ENCODE data around the gene GADD45B.
"Not testable (repeated sequence)": the region's sequence is repeated elsewhere in the genome, so short reads cannot be mapped to it uniquely, and the experiment has no call there.

Gene GADD45B

DNA sequence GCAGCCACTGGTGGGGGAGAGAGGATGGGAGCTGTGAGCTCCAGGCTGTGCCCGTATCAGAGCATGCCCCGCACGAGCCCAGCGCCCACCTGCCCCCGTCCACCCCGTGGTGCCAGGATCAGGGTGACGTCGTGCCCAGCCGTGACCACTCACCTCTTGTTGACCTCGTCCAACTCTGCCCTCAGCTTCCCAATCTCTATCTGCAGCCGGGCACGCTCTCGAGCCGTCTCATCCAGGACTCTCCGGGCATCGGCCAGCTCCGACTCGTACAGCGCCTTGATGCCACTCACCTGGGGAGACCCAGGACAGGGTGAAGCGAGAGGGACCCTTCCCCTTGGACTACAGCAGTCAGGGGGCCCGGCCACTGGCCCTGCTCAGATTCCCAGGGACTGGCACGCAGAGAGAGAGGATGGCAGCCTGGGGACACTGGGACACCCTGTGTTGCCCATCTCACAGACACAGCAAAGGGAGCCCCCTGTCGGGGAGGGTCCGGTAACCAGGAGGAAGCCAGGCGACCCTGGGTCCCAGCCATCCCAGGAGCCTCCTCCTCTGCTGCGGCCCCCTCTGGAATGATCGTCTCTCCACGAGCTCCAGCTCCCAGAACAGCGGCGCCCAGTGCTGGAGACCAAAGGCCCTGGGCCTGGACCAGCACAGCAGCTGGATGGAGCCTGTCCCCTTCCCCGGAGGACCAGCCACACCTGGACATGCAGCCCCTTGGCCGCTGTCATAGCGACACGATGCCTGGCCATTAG, 31.5 kb upstream of the GADD45B start:
- DNase-seq = no peak

DNA sequence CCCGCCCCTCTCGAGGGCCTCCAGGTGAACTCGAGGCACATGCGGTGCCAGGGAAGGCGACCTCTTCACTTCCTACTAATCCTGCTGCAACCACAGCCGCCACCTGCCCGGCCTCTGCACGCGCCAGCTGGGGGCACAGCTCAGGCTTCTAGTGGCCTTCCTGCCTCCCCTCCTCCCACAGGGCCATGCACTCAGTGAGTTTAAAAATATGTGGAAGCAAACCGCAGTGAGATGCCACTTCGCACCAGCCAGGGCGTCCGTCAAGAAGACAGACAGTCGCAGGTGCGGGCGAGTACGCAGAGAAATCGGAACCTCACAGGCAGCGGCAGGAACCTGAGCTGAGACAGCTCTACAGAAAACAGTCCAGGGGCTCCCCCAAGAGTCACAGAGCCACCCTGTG, 29.5 kb upstream of the GADD45B start:
- no peak for DNase-seq

DNA sequence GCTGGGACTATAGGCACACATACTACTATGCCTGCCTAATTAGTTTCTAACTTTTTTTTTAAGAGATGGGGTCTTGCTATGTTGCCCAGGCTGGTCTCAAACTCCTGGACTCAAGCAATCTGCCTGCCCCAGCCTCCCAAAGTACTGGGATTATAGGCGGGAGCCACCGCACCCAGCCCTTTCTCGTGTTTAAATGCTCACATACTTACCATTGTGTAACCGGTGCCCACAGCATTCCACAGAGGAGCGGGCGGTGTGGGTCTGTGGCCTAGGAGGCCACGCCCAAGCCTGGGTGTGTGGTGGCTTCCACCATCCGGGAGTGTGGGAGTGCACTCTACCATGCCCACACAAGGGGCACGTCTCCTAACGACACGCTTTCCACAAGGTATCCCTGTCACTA, 26.9 kb upstream of the GADD45B start:
- no peak for DNase-seq

DNA sequence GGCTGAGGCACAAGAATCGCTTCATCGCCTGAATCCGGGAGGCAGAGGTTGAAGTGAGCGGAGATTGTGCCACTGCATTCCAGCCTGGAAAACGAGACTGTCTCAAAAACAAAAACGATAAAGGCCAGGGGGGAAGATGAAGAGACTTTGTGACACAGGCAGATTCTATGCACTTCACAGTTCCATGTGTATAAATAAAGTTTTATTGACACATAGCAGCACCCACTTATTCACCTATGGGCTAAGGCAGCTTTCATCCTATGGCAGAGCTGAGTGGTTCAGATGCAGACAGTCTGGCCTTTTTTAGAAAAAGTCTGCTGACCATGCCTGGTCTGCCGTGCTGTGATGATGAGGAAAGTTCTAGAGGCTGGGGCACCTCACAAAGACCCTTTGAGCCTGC, 24.8 kb upstream of the GADD45B start:
- no peak for DNase-seq

DNA sequence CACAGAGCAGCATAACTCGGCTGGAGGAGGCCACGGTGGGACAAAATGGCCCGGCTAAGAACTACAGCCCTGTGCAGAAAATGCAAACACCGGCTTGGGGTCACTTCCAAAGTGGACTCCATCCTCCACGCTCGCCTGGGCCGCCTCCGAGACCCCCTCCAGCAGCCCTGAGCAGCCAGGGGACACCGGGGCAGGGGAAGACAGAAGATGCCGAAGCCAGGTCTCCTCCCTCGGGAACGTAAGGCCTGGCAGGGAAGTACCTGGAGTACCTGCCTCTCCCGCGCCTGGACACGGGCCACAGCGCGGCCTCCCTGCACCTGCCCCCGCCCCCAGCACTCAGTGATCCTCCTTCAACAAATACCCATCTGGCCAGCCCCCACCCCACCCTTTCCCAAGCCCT, 24.2 kb upstream of the GADD45B start:
- no peak for DNase-seq

DNA sequence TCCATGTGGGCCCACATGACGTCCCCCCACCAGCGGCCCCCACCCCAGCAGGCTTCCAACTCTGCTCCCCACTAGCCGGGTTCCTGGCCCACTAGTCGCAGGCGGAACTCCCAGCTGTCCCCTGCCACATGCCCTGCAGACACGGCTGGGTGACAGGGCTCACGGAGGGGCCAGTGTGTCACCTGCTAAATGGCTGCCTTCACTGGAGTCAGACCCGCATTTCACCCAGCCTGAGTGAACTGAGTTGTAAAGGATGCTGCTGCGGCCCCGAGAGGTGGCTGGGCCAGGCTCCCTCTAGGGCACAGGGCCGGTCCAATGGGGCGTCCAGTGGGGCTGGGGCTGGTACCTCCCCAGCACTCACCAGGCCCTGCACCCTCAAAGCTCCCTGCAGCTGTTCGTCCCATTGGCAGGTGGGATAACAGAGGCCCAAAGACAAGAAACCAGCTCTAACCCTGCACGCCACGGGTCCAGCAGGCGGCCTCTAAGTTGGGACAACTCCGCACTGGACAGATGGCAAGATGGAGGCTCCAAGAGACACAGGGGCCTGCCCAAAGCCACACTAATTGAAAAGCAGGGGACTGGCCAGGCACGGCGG, 22.4 kb upstream of the GADD45B start:
- no peak for DNase-seq

DNA sequence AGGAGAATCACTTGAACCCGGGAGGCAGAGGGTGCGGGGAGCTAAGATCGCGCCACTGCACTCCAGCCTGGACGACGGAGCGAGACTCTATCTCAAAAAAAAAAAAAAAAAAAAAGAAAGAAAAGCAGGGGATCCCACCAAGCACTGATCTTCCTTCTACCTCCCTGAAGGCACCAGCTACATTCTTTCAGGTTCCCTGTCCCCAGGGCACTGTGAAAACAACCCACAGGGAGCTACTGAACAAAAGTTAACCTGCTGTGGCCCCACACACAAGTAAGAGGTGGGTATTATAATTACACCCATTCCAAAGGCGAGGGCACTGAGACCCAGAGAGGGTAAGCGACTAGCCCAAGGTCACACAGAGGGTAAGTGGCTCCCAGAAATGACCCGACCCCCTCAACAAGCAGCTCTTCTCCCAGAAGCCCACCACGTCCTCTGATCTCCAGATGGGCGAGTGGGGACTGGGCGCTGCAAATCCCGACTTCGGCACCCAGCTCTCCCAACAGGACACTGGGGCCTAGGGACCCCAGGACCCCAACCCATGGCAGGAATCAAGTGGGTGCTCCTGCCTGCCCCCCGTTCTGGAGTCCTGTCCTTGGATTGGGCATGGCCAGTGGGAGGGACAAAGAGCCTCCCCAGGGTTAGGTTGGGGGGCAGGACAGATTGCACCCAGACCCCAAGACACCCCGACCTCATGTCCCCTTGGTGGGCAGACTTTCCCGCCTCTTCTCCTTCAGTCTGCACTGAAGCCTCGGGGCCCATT, 21.5 kb upstream of the GADD45B start:
- DNase-seq = no peak

DNA sequence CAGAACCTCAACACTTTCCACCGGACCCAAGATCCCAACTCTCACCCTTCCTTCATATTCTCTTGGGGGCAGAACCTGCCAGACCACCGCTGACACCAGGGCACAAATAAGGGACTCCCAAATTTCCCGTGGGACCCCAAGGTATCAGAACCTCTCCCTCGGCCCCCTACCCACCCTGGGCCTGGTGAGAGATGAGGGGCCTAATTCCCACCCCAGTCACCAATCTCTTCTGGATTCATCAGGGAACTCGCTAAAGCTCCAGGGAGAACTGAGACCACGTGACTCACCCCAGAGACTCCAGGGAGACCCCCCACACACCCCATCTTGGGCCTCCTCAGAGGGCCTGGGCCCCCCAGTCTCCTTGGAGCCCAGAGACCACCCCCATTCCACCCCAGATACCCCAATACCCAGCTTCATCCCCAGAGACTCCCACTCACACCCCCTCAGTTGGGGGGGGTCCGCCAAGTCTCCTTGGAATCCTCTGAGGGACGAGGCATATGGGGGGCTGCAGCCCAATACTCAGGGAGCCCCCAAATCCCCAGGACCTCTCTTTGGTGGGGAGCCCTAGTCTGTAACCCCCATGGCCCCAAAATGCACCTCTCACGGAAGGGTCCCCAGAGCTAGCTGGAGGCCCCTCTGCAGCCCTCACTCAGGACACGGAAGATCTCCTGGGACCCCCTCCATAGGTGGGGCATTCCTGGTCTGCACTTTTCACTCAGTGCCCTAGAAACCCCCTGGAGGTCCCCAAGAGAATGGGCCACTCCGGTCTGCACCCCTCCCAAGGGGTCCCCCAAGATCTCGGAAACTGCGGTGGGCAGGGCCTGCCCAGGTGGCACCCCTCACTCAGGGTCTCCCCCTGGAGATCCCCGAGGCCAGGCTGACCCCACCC, 20.7 kb upstream of the GADD45B start:
- DNase-seq = no peak

DNA sequence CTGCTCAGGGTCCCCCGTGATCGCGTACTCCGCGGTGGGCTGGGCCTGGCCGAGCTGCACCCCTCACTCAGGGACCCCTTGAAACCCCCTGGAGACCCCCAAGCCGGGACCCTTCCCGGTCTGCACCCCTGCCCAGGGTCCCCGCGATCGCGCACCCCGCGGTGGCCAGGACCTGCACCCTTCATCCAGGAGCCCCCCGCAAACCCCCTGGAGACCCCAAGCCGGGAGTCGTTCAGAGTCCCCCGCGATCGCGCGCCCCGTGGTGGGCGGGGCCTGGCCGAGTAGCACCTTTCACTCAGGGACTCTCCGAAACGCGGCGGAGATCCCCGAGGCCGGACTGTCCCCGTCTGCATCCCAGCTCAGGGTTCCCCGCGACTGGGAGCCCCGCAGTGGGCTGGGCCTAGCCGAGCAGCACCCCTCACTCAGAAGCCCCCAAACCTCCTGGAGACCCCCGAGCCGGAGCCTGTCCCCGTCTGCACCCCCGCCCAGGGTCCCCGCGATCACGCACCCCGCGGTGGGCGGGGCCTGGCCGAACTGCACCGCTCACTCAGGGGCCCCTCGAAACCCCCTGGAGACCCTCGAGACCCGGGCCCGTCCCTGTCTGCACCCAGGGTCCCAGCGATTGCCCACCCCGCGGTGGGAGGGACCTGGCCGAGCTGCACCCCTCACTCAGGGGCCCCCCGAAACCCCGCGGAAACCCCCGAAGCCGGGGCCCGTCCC, 19.9 kb upstream of the GADD45B start:
- DNase-seq = no peak

DNA sequence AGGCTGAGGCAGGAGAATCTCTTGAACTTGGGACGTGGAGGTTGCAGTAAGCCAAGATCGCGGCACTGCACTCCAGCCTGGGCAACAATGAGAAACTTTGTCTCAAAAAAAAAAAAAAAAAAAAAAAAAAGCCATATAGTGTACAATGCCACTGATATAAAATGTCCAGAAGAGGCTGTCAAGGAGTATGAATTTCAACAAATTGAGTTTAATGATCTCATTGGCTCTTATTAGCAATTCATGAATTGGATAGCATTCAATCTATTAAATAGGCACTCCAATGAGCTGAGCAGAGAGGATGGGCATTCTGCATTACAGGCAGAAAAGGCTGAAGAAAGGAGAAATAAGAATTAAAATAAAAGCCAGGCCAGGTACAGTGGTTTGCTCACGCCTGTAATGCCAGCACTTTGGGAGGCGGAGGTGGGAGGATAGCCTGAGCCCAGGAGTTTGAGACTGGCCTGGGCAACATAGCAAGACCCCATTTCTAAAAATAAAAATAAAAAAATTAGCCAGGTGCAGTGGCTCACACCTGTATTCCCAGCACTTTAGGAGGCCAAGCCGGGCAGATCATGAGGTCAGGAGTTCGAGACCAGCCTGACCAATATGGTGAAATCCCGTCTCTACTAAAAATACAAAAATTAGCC, 18.4 kb upstream of the GADD45B start:
- DNase-seq = no peak

DNA sequence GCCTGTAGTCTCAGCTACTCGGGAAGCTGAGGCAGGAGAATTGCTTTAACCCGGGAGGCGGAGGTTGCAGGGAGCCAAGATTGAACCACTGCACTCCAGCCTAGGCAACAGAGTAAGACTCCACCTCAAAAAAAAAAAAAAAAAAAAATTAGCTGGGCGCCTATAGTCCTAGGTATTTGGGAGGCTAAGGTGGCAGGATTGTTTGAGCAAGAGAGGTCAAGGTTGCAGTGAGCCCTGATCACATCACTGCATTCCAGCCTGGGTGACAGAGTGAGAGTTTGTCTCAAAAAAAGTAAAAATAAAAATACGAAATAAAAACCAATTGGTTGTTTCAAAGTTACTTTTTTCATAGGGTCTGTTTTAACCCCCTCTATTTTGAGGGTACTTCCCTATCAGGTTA, 17.9 kb upstream of the GADD45B start:
- no peak for DNase-seq

DNA sequence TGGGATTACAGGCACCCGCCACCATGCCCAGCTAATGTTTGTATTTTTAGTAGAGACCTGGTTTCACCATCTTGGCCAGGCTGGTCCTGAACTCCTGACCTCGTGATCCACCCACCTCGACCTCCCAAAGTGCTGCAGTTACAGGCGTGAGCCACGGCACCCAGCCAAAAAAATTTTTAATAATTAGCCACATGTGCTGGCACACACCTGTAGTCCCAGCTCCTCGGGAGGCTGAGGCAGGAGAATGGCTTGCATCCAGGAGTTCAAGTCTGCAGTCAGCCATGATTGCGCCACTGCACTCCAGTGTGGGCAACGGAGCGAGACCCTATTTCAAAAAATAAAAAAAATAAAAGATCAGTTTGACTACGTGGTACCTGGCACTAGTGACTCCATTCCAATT, 17.2 kb upstream of the GADD45B start:
- DNase-seq = not testable (repeated sequence)

DNA sequence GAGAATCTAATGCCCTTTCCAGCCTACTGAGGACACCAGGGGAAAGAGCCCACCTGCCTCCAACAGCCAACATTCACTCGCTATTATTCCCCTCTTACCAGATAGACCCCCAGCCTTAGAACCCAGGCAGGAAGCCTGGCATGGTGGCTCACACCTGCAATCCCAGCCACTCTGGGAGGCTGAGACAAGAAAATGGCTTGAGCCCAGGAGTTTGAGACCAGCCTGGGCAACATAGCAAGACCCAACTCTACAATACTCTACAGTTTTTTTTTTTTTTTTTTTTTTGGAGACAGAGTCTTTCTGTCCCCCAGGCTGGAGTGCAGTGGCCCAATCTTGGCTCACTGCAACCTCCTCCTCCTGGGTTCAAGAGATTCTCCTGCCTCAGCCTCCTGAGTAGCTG, 15.7 kb upstream of the GADD45B start:
- DNase-seq = no peak

DNA sequence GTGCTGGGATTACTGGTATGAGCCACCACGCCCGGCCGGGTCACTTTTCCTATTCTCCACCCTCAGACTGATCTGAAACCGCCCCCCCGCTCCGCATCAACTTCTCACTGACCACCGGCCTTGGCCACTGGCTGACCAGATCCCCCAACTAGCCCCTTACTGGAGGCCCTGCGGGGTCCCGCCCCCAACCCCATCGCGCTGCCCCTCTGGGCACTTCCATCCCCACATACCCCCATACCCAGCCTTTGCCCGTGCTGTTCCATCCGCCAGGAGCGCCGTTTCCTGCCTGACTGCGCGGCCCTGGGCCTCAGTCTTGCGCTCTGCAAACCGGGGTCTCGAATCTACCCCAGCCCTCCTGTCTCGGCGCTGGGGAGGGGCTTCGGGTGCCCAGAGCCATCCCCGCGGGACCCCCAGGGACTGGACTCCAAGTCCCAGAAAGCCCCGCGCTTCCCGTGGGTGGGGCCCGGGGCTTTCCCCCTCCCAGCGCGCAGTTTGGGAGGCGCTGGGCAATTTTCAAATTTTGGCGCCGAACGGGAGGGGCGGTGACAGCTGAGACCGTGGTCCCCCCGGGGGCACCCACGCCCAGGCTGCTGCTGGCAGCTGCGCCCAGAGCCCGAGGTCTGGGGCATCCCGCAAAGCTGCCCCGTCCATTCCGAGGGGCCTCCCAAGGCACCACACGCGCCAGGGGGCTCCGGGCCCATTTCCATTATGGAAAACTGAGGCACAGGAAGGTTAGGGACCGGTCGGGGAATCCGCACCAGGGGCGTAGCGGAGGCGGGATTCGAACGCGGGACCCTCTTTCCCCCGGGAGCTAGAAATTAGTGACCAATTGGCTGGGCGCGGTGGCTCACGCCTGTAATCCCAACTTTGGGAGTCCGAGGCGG, 13.9 kb upstream of the GADD45B start:
- no peak for DNase-seq

DNA sequence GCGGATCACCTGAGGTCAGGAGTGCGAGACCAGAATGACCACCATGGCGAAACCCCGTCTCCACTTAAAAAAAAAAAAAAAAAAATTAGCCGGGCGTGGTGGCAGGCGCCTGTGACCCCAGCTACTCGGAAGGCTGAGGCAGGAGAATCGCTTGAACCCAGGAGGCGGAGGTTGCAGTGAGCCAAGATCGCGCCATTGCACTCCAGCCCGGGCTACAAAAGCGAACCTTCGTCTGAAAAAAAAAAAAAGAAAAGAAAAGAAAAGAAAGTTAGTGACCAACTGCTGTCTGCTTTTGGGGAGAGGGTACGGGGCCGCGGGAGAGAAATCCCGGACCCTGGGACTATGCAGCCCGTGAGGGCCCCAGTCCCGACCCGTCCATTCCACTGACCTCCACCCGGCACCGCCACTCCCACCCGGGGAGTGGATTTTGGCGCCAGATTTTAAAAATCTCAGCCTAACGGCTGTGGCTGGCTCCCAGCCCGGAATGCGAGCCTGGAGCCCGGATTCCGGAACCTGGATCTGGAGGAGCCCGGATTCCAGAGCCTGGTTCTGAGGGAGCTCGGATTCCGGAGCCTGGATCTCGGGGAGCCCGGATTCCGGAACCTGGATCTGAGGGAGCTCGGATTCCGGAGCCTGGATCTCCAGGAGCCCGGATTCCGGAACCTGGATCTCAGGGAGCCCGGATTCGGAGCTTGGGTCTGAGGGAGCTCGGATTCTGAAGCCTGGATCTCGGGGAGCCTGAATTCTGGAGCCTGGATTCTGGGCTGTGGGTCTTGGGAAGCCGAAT, 13.1 kb upstream of the GADD45B start:
- no peak for DNase-seq

DNA sequence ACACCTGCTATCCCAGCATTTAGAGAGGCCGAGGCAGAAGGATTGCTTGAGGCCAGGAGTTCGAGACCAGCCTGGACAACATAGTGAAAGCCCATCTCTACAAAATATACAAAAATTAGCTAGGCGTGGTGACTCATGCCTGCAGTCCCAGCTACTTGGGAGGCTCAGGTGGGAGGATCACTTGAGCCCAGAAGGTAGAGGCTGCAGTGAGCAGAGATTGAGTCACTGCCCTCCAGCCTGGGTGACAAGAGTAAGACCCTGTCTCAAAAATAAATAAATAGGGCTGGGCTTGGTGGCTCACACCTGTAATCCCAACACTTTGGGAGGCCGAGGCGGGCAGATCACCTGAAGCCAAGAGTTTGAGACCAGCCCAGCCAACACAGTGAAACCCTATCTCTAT, 12.2 kb upstream of the GADD45B start:
- DNase-seq = not testable (repeated sequence)

DNA sequence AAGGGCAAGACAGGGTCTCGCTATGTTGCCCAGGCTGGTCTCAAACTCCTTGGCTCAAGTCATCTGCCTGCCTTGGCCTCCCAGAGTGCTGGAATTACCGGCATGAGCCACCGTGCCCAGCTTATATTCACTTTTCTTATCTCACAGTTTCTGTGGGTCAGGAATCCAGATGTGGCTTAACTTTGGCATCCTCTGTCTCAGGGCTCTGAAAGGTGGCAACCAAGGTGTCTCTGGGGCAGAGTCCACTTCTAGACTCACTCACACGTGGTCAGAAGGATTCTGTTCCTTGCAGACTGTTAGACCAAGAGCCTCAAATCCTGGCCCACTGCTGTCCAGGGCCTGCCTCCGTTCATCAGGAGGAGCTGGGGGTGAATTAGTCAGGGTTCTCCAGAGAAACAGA, 11.5 kb upstream of the GADD45B start:
- DNase-seq = no peak

DNA sequence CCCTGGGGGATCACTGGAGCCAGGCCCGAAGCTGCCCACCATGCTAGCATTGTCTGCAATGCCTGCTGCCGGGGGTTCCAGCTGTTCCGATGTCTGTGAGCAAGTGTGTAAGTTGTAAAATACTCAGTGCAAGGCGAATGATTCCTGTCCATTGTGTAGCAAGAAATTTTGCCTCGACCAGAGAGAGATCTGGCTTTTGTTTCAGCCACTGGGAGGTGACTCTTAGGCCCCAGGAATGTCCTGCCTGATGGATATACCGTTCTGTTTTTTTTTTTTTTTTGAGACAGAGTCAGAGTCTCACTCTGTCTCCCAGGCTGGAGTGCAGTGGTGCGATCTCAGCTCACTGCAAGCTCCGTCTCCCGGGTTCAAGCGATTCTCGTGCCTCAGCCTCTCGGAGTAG, 7.3 kb upstream of the GADD45B start:
- no peak for DNase-seq

DNA sequence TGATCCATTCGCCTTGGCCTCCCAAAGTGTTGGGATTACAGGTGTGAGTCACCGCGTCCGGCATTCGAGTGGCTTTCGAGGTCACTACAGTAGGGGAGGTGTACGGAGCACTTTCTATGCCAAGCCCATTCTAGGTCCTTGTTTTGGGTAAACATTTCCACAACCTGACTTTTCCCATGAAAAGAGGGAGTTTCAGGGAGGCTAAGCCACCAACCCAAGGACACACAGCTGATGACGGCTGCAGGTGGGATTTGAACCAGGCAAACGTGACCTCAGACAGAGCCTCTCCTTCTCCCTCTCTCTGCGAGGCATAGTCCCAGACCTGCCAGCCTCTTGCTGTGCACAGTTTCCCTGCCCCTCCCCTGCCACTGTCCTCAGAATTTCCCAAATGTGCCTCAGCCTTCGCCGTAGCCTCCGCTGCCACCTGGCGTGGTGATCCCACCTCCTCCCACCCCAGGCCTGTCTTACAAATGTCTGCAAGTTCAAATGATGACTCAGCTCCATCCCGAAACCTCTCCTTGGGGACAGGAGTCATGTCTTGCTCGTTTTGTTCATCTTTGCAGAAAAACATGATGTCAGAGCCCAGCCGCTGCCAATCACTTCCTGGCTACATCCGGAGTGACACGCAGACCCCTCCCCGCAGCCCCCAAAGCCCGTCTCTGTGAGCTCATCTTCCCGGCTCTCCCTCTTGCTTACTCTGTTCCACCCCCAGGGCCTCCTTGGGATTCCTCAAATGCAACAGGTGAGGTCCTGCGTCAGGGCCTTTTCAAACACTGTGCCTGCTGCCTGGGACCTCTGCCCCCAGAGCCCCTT, 6.6 kb upstream of the GADD45B start:
- no peak for DNase-seq
